NCI-H2196 (cell line): ENCODE measurements around the gene MYO1G.

Experiments
- DNase-seq: peaks from one replicate; lab custom pipeline; 2025; ENCODE audit not compliant: unreplicated experiment; lab: John Stamatoyannopoulos, UW

MYO1G gene

DNA sequence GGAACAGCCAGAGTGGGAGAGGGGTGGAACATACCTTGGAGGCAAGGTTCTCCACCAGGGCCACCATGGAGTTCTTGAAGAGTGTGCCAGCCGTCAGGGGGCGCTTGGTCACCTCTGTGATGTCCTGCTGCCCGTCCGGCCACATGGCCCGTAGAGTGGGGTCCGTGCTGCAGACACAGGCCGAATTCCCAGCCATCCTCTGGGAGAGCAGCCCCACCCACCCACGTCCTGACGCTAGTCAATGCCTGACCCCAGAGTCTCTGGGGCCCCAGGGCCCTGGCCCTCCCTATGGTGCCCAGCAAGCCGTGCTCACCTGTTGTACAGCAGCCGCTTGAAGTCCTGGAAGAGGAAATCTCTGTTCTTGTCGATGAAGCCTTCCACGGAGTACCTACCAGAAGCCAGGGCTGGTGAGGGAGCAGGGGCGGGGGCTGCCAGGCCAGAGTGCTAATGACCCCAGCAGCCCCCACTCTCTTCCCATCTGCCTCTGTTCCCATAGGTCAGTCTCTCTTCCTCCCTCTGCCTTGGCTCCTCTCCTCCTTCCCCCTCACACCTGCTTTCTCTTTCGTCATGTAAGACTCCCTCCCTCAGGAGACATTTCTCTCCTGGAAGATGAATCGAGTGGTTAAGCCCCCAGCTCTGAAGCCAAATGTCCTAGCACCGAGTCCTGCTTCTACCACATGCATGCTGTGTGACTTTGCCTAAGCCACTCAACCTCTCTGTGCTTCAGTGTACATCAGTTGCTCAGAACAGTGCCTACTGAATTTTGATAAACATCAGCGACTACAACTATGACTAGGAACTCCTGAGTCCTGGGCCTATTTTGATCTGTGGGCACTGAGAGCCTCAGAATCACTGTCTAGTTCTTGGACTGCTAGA lies 11.0 kb downstream of the MYO1G start:
- no peak for DNase-seq

DNA sequence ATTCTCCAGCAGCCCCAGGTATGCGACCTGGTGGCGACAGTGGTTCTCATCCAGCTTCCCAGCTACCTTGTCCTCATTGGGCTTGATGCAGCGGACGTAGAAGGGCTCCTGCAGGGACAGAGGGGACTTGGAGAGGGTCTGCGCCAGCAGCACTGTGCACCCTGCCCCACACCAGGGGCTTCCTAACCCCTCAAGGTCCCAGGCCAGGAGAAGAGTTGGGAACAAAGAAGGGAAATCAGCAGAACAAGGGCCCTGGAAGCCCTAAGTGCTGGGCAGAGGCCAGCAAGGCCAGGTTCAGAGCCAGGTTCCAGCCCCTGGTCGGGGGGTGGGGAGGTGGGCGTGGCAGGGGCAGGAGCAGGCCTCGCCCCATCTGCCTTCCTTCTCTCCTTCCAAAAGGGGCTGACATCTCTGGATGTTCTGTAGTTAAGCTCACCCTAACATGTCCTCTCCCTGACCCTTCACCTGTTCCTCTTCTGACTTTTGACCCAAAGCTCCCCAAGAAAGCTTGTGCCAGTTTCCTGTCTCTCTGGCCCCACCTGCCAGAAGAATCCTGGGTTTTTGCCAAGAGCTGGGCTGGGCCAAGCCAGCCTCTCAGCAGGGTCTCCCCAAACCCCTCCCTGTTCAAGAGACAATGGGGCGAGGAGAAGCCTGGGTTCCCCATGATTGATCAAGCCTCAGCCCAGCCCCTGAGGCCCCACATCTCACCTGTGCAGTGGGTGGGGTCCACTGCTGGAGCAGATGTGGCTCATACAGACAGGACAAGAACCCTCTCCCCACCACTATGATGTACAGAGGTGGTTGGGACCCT lies 11.9 kb downstream of the MYO1G start:
- DNase-seq = no peak

DNA sequence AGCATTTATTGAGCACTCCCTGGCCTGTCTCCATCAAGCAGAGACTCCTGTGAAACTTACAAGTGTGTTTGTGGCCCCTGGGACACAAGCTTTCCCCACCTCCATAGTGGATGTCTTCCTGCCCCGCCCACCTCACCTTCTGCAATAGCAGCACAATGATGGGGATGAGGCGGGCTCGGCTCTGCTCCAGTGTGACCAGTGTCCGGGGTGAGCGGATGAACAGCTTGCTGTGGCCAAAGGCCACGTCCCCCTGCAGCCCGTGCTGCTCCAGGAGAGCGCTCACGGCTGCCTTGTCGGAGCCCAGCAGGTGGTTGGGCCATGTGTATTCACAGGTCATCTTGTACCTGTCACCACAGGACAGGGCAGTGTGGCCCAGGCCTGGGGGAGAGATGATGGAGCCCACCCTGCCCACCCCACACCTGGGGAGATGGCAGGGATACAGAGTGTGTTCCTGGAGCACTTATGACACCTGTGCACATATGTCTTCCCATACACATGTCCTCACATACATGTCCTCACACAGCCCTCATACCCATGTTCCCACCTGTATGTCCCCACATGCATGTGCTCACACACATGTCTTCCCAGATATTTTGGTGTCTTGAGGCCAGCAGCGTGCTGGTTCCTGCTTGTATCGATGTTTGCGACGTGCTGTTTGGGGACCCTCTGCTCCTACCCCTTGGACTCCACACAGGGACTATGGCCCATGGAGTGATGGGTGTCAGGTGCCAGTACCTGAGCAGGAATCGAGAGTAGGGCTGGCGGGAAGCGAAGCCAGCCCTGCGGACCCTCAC lies 12.7 kb downstream of the MYO1G start:
- DNase-seq = no peak

DNA sequence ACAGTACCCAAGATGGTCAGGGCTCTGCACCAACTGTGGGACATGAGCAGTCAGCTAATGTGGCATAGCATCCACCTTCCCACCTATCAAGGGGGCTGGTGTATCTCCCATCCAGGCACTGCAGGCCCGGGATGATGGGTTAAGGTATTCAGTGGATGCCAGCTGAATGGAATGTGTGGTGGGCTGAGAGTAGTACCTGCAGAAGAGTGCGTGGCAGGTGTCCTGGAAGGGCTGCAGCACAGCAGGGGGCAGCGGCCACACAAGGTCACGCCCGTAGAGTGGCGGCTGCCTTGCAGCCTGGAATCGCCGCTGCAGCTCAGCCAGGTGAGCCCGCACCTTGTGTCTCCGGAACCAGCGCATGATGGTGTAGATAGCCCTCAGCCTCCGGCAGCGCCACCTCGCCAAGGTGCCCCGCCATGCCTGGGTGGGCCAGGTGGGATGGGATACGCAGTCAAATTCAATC lies 13.3 kb downstream of the MYO1G start:
- DNase-seq = no peak

DNA sequence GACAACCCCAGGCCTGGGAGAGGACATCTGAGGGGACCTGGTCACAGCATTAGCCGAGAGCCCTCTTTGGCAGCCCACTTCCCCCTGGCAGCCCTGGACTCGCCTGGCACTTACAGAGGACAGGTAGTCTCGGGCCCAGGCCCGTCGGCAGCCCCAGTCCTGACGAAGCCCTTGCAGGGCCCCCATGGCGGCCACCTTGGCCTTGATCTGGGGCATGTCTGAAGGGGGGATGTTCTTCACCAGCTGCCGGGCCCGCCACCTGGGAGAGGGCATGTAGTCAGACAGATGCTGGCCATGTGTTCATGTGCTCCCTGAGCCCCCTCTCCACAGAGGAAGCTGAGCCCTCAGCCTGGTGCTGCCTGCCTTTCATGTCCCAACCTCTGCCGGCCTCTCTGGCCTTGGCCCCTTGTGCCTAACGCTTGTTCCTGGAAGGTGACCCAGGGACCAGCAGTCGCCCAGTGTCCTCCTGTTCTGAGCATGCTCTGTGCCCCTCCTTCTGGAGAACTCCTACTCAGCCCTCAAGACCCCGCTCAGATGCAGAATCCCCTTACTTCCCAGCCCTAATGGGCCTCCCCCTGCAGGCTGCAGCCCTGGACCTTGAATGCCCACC lies 13.9 kb downstream of the MYO1G start:
- no peak for DNase-seq

DNA sequence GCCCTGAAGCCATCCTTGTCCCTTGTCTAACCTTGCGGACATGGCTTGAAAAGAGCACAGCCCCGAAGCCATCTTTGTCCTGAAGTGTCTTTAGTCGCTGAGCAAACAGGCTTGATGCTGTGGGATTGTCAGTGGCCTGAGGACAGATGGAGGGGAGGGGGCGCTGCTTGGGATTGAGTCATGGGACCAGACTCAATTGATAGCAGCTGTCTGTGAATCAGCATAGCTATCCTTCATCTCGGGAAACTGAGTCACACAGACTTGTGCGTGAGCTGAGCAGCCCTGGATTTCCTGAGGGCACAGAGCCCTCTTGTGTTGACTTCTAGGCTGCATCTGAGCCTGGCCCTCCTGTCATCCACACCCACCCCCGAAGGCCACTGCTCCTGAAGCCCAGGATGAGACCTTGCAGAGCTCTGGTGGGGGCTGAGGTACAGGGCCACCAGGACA lies 14.4 kb downstream of the MYO1G start:
- no peak for DNase-seq

DNA sequence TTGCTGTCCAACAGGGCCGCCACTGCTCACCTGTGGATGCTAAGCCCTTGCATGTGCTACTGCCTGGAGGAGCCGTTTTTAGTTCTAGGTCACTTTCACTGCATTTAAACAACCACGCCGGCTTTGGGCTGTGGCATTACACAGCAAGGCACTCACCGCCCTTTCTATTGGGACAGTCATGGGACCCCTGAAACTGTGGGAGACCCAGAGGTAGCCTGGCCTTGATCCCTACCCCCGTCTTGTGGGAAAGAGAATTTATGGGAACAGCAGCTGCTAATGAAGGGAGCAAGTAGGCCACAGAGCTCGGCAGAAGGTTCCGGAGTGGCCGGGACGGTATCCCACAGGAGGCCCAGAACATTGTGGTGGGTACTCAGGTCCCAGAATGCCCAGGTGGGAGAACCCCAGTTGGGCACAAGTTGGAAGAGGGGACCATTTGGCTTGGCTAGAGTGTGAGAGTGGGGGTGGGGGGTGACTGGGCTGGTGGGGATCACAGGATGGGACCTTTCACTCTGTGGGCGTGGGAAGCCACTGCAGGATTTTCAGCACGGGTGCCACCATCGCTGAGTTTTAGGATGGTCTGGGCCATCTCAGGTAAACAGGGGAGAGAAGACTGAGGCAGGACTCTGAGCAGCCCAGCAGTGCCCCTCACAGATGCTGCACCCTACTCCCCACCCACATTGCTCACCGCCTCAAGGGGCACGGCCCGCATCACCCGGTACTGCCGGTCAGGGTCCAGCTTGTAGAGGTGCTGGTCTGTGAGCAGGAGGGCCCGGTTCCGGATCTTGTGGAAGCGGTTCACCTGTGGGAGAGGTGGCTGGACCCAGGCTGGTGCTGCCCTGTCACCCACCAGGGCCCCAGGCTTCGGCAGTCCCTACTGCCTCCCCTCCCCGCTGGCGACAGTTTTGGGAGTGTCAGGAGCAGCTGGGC lies 15.2 kb downstream of the MYO1G start:
- no peak for DNase-seq

DNA sequence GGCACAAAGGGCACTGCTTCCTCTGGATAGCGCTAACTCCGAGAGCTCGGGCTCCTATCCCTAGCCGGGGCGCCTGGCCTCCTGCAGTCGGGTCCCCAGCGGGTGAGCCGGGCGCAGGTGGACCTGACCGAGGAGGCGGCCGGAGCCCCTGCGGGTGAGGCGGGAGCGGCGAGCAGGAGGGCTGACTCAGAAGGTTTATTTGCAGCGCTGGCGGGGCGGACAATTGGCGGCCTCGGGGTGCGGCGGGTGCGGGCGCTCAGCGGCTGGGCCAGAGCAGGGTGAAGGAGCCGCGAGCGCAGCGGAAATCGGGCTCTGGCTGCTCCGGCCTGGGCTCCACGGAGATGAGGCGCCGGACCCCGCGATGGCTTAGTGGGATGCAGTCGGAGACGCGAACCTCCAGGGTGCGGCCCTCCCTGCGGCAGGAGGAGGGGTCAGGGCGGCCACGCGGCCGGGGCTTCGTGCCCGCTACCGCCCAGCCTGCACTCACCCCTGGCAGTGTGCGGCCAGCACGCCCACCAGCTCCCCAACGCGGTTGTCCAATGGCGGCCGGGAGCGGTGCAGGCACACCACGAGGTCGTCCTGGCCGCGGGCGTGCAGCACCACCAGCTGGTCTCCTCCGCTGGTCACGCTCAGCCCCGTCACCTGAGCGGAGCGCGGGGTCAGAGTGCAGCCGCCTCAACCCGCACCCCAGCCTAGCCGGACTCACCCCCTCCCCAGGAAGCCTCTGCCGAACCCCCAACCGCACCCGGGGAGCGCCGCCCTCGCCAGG lies 16.1 kb downstream of the MYO1G start:
- DNase-seq = no peak

DNA sequence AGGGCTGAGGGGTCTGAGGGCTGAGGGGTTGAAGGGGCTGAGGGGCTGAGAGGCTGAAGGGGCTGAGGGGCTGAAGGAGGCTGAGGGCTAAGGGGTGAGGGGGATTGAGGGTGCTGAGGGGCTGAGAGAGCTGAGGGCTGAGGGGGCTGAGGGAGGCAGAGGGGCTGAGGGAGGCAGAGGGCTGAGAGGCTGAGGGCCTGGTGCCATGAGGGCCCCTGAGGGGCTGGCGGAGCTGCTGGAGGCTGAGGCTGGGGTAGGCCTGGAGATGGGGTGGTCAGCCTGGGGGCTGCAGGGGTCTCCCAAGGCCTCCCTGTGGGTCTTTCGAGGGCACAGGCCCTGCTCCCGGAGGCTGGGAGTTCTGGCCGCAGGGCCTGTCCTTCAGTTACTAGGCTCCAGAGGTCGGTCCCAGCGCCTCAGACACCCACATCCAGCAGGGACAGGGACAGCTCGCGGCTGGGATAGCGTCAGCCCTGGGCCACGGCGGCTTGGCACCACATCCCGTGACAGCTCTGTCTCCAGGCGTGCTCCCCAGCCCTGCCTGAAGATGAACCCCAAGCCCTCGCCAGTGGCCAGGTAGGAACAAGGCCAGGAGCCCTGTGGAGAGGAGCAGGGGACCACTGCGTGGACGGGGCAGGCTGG lies 16.9 kb downstream of the MYO1G start:
- no peak for DNase-seq

DNA sequence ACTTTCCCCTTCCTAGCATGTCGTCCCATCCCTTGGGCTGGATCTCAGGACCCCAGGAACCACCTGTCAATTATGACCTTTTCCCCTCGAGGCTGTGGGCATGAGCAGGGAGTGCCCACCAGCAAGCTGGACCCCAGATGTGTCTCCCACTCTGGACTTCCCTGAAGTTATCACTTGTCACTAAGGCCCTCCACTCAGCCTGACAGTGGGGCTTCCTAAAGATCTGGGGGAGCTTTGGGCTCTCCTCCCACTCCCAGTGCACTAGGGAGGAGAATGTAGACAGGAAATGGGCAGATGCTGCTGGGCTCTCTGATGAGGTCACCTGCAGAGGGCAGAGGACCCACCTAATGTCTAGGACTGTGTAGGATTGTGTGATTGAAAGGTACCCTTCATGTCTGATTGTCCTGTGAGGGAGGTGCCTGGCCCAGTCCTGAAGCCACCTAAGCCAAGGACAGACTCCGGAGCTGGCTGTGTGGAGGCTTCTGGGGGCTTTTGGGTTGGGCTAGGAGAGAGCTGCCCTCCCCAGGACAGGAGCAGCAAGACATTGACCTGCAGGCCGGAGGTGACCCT lies 18.7 kb downstream of the MYO1G start:
- DNase-seq = no peak

DNA sequence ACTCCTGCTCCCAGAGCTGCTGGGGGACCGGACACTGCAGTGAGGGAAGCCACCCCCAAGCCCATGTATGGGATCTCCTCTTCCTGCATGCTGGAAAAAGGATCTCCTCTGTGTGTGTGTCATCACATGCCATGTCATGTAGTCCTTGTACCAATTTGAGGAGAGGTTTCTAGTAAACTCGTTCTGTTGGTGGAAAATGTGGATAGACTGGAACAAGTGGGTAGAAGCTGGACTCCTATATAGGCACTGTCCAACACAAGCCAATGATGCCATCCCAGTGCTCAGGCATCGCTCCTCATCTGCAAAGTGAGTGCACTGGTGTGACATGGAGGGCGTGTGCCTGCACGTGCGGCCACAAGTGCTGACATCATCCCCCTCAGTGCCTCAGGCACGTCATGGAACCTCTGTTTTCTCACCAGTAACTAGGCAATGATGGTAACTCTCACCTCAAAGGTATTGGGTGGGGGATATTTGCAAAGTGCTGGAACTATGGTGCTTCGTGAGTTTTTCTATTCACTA lies 19.3 kb downstream of the MYO1G start:
- DNase-seq = no peak

DNA sequence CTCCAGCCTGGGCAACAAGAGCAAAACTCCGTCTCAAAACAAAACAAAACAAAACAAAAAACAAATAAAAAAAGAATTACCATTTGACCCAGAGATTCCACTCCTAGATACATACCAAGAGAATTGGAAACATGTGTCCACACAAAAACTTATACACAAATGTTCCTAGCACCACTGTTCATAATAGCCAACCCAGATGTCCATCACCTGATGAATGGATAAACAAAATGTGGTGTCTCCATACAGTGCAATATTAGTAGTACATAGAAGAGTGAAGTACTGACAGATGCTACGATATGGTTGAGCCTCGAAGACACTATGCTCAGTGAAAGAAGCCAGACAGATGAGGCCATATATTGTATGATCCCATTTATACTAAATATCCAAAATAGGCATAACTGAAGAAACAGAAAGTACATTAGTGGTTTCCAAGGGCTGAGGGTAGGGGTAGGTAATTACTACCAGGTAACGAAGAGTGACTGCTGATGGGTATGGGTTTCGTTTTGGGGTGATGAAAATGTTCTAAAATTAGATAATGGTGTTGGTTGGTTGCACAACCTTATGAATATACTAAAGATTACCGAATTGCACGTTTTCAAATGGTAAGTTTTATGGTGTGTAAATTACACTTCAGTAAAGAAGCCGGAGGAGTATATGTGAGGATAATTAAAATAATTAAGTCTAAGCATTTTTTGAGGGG lies 20.0 kb downstream of the MYO1G start:
- DNase-seq = no peak

DNA sequence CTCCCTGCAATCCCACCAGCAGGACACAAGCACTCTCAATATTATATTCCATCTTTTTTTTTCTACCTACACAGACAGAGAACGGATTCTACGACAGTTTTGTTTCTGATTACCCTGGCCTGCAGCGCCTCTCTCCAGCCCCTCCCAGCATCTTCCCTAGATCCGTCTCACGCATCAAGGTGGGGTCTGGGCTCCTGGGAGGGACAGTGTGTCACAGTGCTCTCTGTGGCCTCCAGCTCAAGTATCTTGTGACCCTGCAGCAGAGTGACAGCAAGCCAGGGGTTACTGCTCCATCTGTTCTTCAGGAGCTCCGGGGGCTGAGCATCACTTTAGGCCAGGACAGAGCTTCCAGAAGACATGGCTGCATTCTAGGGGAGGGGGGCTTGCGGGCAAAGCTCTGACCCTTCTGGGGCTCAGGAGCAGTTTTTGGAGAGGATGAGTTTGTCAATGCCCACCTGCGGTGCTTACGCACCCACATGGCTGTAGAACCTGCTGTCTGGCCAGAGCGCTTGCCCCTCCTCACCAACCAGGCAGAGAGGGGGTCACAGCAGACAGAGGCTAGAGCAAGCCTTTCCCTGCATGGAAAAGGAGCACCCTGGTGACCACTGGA lies 22.6 kb downstream of the MYO1G start:
- no peak for DNase-seq

DNA sequence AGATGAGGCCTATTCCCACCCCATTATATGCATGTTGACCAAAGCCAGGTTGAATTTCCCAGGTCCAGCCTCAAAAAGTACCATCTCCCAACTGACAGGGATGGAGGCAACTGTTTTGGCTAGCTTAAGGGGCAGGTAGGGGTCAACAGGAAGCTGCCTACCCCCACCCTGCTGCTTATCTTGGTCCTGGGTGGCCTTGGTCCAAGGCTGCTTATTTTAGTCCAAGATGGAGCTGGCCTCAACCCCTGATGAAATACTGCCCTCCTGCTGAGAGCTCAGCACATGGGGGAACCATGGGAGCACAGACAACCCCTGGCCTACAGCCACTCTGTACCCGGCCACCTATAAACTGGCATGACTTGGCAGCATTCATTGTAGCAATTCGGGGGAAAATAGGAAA lies 23.1 kb downstream of the MYO1G start:
- no peak for DNase-seq

DNA sequence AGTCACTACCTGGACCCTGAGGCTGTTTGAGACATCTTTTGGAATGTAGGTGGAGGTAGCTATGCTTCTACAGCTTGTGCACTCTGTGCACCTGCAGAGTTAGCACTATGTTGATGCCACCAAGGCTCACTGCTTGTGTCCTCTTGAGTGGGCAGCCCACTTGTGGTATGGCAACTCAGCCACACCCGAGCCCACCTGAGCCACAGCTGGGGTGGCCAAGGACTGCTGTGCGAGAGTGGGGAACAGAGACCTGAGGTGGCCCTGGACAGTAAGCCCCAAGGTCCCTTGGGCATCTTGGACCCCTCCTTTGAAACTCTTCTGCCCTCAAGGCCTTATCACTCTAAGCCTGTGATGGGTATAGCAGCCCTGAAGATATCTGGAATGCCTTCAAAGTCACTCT lies 25.7 kb downstream of the MYO1G start:
- DNase-seq = no peak

DNA sequence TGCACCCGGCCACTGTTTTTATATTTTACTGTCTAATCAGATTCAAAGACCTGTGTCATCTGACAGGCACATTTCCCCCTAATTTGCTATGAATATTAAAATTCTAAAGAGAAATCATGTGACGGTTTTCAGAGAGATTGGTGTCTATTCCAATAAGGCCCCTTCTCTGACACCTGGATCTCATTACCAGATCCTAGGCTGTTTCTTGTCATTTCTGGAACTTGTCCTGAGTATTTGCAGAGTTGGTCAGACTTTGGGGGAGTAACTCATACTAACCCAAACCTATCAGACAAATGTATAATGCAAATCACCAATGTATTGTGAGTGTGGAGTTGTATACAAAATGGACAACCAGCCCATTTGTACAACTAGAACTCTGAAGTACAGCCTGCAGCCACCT lies 29.5 kb downstream of the MYO1G start:
- no peak for DNase-seq

DNA sequence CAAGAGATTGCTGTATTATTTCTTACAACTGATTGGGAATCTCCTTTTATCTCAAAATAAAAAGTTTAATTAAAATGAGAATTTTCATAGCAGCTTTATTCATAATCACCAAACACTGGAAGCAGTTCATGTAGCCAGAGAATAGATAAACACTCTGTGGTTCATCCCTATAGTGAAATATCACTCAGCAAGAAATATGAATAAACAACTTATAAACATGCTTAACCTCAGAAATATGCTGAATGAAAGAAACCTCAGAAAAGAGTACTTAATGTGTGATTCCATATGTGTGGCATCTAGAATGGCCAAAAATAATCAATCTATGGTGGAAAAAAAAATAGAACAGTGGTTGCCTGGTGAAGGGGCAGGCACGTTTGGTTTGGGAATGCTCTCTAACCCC lies 33.3 kb downstream of the MYO1G start:
- DNase-seq = no peak
